ENCODE results near the gene LRRC61.
A peak's percentile ranks its signal among the peaks of the same experiment; 100 is the strongest.
"Not testable (repeated sequence)": the region's sequence is repeated elsewhere in the genome, so short reads cannot be mapped to it uniquely, and the experiment has no call there.

LRRC61 gene

DNA sequence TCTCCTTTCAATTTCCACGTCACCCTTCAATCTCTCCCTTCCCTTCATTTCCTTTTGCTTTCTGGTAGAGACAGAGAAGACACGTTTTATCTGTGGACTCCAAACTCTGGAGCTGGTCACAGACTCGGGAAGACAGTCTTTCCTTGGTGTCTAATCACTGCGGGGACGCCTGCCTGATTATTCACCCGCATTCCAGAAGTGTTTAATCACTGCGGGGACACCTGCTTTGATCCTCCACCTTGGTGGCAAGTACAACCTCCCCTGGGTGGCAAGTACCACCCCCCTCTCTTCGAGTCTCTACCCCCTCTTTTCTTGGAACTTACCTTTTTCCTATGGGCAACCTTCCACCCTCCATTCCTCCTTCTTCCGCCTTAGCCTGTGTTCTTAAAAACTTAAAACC, 15.3 kb upstream of the LRRC61 start:
- no peak for DNase-seq

- no peak for DNase-seq
These were observed 14.6 kb upstream of the LRRC61 start for GRCh38 chr7:150308575-150308974.

DNA sequence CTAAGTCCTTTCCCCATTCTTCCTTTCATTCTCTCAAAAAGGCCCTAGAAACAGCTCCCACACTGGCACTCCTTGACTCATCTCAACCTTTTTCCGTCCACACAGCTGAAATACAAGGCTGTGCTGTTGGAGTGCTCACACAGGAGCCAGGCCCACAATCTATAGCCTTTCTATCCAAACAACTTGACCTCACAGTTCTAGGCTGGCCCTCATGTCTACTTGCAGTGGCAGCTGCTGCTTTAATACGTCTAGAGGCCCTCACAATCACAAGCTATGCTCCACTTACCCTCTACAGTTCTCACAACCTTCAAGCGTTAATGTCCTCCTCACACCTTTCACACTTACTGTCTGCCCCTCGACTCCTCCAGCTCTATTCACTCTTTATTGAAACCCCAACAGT, 12.0 kb upstream of the LRRC61 start:
- DNase-seq = no peak

DNA sequence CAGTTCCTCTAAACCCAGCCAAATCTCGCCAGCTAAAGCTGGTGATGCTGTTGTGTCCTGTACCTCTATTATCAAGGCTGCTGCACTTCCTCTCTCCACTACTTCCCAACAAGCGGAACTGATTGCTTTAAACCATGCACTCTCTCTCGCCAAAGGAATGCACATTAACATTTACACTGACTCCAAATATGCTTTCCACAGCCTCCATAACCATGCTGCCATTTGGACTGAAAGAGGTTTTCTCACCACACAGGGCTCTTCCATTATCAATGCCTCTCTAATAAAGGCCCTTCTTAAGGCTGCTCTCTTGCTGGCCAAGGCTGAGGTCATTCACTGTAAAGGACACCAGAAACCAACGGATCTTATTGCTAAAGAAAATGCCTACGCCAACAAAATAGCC, 11.4 kb upstream of the LRRC61 start:
- no peak for DNase-seq

DNA sequence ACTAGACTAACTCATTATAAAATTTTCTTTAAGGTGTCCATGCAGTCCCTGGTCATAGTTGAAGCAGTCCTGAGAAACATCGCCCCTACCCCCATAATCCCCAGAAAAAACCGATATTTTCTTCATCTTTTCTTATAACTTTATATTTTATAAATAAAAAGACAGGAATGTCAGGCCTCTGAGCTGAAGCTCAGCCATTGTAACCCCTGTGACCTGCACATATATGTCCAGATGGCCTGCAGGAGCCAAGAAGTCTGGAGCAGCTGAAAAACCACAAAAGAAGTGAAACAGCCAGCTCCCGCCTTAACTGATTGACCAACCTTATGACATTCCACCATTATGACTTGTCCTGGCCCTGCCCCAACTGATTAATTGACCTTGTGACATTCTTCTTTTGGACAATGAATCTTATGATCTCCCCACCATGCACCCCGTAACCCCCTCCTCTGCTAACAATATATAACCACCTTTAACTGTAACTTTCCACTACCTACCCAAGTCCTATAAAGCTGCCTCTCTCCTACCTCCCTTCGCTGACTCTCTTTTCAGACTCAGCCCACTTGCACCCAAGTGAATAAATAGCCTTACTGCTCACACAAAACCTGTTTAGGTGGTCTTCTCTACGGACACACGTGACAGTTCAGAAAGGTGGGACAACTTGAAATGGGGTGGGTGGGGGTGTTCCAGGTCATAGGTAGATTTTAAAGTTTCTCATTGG, 10.3 kb upstream of the LRRC61 start:
- DNase-seq = not testable (repeated sequence)

GRCh38 chr7:150313367-150313809, 9.8 kb upstream of the LRRC61 start:
- no peak for DNase-seq

DNA sequence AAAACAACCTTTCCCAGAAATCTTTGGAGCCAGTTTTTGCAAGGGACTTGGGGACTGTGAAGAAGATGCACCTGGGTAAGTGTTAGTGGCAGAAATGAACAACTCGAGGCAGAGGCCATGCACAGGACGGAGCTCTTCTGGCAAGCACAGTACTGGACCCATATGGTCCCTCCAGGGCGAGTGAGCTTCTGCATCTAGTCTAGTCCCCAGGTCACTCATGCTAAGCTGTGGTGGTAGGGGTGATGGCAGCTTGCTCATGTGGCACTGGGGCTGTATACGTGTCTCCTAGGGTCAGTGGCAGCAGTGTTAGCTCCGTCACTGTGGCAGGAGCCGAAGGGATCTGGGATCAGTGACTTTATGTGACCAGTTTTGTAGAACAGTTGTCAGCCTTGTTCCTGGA, 9.3 kb upstream of the LRRC61 start:
- DNase-seq = no peak

DNA sequence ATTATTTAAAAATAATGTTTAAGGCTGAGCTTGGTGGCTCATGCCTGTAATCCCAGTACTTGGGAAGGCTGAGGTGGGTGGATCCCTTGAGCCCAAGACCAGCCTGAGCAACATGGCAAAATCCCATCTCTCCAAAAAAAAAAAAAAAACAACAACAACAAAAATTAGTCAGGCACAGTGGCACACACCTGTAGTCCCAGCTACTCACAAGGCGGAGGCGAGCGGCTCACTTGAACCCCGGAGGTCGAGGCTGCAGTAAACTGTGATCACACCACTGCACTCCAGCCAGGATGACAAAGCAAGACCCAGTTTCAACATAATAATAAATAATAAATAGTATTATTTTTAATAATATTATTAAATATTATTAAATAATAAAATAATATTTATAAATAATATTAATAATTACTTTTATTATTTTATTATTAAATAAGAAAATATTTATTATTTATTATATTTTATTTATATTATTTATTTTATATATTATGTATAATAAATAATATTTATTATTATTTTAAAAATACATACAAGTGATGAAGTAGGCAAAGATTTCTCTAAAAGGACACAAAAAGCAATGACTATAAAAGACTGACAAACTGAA, 8.4 kb upstream of the LRRC61 start:
- no peak for DNase-seq

- DNase-seq = not testable (repeated sequence)
These were observed 6.2 kb upstream of the LRRC61 start for GRCh38 chr7:150316987-150317386.

GRCh38 chr7:150317748-150318444, 5.3 kb upstream of the LRRC61 start:
- no peak for DNase-seq

- no peak for DNase-seq
These were observed 1.4 kb upstream of the LRRC61 start for GRCh38 chr7:150321788-150322113.

GRCh38 chr7:150322114-150322832, 882 bp upstream of the LRRC61 start:
- DNase-seq = peak; percentile 54

DNA sequence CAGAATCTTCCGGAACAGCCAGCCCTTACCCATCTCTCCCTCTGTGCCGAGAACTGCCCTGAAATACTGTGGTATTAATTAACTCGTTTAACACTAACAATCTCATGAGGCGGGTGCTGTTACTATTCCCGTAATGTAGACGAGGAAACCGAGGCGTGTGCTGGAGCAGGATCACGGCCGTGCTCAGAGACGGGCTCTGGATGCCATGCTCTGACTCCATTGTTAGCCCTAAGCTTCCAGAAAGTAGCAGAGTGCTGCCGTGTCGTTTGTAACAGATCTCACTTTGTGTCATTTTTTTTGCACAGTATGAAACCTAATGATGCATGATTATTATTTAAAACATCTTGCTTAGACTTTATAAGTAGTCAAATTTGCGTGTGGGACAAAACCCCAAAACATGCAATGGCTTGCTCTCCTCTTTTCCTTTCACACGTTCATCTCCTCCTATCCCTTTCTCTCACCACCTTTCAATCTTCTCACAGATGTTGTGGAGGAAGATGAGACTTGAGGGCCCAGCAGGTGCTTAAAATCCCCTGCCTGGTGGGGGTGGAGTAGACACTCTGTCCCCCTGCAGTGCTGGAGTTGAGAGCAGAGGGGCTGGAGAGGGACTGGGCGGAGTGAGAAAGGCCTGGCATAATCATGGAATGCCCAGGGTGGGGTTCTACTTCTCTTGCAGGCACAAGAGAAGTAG, 672 bp downstream of the LRRC61 start:
- peak; percentile 56 for DNase-seq

- peak; percentile 15 for DNase-seq
These were observed 1.3 kb downstream of the LRRC61 start for GRCh38 chr7:150324373-150324961.

DNA sequence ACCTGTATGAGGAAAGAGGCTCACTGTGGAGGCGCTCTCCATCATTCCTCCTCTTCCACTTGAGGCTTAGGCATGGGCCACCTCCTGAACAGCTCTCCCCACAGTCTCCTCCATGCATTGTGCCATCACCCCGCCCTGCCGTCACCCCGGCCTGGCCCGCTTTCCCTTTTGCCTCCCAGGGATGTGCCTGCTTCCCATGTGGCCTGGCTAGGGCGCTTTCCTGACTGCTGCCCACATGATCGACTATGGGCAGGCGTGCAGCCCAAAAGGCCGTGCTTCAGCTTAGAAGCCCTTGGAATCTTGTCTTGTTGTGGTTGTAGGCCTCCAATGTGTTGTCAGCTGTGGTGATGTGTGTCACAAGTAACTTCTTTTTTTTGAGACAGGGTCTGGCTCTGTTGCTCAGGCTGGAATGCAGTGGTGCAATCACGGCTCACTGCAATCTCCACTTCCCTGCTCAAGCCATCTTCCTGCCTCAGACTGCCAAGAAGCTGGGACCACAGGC, 2.0 kb downstream of the LRRC61 start:
- DNase-seq = no peak

DNA sequence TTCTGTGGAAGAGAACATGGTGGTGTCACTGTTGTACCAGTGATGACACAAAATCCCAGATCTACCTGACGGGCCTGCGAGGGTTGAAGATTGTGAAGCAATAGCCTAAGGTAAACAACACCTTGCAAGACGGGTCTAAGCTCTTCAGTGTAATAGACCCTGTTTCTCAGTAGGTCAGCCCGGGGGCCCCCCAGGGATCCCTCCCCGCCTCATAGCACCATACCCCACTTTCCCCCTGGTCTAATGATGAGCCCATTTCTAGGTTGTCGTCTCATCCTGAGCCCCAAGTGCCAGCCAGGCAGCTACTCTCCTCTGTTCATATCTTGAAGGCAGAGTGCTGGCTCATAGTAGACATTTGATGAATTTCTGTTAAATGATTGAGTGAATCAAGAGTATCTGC, 2.7 kb downstream of the LRRC61 start:
- DNase-seq = no peak

DNA sequence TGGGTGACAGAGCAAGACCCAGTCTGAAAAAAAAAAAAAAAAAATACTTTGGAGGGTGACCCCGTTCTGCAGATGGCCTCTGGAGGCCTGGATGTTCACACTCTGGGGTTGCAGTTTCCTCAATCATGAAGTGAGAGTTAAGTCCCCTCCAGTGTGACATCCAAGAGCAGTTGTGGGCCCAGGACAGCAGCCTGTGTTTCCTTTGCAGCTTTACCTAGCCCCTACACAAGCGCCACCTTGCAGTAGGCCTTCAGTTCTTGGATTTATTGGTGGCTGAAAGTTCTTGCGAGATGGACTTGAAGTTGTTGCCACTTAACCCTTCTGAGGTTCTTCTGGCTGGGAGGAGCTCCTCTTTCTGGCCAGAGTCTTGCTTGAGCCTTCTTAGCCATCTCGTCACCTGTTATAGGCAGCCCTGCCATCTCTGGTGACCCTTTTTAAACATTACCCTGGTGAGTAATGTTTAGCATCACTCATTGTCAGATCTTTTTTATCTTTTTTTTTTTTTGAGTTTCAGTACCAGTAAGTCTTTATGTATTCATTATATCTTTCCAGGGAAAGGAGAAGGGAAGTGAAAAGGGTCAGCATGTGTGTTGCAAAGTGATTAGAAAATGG, 3.6 kb downstream of the LRRC61 start:
- DNase-seq = no peak

GRCh38 chr7:150327308-150327707, 4.2 kb downstream of the LRRC61 start:
- DNase-seq = no peak

GRCh38 chr7:150329331-150330120, 6.4 kb downstream of the LRRC61 start:
- no peak for DNase-seq

DNA sequence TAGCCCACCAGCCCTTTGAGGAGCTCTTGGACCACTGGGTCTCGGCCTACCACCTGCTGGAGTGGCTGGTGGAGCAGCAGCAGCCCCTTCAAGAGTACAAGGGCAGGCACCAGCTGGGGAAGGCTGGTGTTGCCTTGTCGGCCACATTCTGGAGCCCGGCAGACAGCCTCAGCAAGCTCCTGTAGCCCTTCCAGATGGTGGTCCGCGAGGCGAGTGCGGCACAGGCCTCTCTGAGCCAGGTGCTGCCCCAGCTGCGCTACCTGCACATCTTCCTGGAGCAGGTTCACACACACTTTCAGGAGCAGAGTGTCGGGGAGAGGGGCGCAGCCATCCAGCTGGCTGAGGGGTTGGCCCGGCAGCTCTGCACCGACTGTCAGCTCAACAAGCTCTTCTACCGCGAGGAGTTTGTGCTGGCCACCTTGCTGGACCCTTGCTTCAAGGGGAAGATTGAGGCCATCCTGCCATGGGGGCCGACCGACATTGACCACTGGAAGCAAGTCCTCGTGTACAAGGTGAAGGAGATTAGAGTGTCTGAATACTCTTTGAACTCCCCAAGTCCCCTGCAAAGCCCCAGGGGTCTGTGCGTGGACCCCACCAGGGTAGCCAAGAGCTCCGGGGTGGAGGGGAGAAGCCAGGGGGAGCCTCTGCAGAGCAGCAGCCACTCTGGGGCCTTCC, 7.2 kb downstream of the LRRC61 start:
- DNase-seq = no peak

Measured in NCI-H2029 (cell line).